NCI-H1417 (cell line): ENCODE measurements around the gene ARAP1.

Experiments used
- DNase-seq, 3 experiments: peaks; one replicate each; lab custom pipeline; 2025; lab: John Stamatoyannopoulos, UW

Gene ARAP1

DNA sequence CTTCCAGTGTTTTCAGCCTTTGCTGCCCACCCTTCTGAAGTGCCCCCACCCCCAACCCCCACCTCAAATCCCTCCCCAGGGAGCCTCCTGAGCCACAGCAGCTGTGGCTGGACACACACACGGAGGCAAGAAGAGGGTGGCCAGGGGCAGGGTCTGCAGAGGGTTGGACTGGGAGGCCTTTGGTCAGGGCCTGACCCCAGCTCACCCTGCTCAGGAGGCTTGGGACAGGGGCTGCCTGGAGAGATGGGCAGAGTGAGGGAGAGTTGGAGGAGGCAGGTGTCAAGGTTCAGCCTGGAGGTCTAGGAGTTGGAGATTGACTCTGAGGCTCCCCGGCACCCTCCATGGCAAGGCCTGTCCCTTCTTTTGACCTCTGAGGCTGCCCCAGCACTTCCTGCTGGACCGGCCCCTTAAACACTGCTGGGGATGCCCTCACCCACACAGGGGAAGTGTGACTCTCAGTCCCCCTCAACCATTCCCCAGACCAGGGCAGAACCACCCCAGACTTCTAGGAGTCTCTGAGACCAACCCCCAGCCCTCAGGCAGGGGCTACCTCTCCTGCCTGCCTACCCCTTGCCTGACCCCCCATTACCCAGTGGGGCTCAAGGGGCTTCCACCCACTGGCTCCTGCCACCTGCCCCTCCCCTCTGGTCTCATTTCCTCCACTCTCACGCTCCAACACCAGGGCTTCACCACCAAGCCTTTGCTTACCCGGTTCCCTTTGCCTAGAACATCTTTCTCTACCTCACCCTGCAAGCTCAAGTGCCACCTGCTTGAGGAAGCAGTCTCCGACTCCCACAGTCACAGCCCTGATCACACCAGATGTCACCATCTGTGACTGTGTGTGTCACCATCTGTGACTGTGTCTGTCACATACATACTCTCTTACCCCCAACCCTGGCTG, 8.6 kb downstream of the ARAP1 start:
- DNase-seq, result peak in 1 of 3 experiments; percentile 12

DNA sequence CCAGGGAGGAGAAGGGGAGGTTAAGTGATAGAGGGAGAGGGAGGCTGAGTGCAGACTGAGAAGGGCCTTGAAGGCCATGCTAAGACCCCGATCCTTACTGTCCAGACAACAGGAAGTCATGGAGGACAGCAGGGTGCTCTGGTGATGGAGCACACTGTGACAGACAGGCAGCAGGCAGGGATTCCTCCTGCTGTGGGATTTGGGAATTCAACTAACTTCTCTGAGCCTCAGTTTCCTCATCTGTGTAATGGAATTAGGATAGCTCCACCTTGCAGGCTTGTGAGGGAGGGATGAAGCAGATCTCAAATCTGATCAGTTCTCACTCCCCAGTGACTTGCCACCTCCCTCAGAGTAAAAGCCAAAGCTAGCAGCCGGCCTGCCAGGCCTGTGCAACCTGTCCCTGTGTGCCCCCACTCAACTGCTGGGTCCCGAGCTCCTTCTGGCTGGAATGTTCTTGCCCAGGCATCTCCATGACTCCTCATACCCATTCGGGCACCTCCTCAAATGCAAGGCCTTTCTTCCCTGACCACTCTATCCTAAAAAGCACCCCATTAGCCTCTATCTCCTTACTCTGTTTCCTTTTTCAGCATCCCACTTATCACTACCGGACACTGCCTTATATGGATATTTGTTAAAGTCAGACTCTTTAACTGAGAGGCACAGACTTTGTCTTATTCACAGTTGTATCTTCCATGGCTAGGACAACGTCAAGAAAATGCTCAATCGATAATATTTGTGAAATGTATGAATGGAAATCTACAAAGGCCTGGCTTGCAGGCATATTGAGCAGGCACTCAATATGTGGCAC, 9.5 kb downstream of the ARAP1 start:
- DNase-seq, result no peak

- DNase-seq, result peak in 1 of 3 experiments; percentile 9
These were observed 10.2 kb downstream of the ARAP1 start for GRCh38 chr11:72741849-72742512.

DNA sequence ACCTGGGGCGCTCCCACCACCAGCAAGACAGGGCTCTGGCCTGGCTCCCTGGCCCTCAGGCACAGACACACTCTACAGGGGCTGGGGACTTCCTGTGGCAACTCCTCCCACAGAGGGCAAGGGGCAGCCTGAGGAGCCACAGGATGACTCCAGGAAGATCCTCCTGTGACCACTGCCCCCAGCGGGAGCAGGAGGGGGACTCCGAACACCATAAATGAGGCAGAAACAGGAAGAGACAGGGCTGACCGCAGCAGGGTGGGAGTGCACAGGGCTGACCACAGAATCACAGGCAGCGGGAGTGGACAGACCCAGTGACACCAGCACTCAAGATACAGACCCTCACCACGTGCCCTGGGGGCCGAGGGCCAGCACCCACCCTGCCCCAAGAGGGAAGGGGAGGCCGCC, 10.8 kb downstream of the ARAP1 start:
- DNase-seq, result no peak

DNA sequence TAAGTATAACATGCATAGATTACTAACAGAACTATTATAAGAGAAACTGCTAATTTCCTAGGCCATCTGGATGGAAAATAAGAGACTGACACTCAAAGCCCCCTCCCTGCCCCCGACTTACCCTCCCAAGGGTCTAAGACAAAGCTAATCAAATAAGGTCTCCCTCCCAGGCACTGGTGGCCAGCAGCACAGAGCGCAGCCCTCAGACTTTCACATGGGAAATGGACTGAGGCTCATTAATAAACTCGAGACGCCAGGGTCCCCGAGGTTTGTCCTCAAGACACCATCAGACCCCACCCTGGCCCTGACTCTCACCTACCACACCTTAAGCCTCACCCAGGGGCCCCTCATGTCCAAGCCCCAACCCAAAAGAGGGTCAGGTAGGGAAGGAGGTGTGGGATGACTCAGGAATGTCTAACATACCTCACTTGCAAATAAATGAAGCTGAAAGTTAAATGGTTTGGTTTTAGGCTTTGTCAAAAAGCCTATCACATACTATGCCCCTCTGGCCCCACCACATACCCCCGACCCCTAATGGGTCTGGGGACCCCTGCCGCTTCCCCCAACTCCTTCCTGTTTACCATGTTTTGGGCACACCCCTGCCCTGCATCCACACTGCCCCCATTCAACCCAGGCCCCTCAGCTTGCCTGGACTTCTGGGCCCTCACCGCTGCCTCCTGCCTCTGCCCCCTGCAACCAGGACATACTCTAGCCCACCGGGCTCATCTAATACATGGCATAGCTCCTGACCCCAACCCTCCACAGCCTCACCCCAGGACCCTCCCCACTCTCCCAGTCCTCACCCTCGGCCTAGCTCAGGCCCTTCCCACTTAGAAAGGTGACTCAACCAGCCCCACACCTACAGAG, 11.4 kb downstream of the ARAP1 start:
- DNase-seq, result no peak

GRCh38 chr11:72740060-72740424, 12.2 kb downstream of the ARAP1 start:
- no peak for DNase-seq

- no peak for DNase-seq
These were observed 12.8 kb downstream of the ARAP1 start for GRCh38 chr11:72739240-72740059.

DNA sequence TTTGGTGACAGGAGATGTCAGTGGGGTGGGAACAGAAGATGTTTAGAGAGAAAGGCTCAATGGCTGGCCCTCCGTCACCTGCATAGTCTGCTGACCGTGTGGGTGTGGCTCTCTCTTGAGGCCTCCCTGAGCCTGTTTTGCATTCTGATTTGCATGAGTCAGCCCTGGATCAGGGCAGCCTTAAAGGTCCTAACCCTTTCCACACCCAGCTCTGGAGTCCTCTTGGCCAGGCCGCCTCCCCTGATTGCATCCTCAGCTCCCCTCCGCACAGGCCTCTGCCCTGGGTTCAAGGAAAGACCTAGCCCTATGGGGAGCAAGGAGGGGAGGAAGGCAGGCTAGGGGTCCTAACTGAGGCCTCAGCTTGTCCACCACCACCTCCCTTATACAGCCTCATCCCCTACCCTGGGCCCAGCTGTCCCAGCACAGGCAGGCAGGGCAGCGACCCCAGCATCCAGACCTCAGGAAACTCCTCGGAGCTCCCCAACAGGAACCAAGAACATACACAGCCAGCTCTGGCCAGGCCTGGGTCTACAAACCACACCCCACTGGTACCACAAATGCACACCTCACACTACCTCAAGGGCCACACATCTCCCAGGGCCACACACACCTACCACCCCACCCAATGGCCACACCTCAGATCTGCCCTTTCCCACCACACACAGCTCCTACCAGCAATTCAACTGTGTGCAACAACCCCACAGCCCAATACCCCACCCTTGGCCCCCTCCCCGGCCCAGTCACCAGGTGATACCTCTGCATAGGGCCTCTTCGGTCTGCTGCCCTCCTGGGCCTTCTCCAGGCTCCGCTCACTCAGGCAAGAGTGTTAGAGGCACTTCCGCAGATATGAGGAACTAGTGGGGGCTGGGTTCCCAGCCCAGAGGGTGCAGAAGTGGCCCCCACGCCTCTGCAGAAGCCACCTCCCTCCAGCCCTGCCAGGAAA, 13.7 kb downstream of the ARAP1 start:
- DNase-seq, result no peak

GRCh38 chr11:72737336-72737735, 14.9 kb downstream of the ARAP1 start:
- no peak for DNase-seq

GRCh38 chr11:72736452-72737069, 15.6 kb downstream of the ARAP1 start:
- DNase-seq, result no peak

- peak in 1 of 3 experiments; percentile 19 for DNase-seq
These were observed 16.6 kb downstream of the ARAP1 start for GRCh38 chr11:72735495-72736027.

GRCh38 chr11:72732329-72732728, 19.9 kb downstream of the ARAP1 start:
- peak in 1 of 3 experiments; percentile 72 for DNase-seq

DNA sequence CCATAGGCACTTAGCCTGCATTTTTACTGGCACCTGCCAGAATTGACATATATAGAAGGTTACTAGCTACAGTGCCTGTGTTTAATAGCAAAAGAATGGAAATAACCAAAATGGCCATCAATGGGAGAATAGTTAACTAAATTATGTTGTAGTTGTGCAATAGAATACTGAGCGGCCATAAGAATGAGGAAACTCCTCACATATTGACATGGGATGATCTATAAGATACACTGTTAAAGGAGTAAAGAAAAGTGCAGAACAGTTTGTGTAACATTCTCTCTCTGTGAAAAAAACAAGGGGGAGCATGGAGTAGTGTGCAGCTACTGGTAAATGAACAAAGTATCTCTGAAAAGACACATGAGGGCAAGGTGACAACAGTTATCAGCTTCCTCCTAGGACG, 21.5 kb downstream of the ARAP1 start:
- no peak for DNase-seq

GRCh38 chr11:72730243-72730642, 22.0 kb downstream of the ARAP1 start:
- DNase-seq, result no peak

GRCh38 chr11:72727521-72727920, 24.7 kb downstream of the ARAP1 start:
- DNase-seq, result no peak

DNA sequence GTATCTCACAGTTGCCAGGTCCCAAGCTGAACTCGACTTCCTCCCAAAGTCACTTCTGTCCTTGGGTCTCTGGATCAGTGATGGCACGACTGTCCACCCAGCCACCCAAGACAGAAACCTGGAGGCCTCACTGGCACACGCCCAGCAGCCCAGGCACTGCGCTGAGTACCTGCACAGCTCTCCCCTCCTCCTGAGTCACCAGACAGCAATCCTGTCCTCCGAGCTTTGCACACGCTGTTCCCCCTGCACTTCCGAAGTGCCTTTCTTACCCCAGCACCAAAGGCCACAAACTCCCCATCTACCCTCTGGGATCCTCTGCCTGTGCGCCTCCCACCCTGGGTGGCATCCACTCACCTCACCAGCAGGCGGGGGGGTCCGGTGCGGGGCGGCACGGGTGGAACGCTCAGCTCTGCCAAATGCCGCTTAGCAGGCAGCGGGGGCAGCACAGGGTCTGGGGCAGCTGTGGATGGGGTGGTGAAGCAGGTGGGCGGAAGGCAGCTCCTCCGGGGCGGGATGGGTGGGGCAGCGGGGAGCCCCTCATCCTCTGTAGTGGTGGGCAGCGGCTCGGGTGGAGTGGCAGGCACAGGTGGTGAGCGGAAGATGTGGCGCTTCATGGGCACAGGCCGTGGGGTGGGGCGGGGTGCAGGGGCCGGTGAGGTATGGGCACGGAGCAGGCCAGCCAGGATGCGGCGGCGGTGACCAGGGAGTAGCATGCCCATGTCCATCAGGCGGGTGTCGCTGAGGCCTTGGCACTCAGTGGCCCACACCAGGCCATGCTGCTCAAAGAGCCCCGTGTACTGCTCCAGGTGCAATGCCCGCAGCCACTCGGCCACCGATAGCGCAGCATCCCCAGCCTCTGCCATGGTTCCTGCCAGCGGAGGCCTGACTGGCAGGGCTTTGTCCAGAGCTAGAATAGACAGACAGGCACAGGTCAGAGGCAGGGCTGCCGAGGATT, 25.7 kb downstream of the ARAP1 start:
- DNase-seq, result no peak

- no peak for DNase-seq
These were observed 26.5 kb downstream of the ARAP1 start for GRCh38 chr11:72725724-72726028.
